ENCODE results near the gene ITIH1.

The ITIH1 gene

GRCh38 chr3:52817221-52817620, 39.8 kb downstream of the ITIH1 start:
- DNase-seq: no peak

DNA sequence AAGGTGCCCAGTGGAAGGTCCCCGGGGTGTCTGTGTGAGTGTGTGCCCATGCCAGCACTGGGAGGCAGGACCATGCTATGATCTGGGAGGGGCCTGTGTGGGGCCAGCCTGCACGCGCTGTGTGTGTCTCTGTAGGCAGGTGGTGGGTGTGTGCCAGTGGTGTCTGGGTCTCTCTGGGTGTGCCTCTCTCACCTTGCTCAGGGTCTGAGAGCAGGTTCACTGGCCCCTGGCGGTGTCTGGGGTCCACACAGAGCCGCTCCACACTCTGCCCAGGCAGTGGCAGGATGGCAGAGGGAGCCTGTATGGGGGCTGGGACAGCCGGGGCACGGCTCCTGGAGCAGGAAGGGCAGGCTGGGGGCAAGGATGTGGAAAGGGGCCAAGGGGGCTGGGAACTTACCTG, 40.5 kb downstream of the ITIH1 start:
- no peak for DNase-seq

DNA sequence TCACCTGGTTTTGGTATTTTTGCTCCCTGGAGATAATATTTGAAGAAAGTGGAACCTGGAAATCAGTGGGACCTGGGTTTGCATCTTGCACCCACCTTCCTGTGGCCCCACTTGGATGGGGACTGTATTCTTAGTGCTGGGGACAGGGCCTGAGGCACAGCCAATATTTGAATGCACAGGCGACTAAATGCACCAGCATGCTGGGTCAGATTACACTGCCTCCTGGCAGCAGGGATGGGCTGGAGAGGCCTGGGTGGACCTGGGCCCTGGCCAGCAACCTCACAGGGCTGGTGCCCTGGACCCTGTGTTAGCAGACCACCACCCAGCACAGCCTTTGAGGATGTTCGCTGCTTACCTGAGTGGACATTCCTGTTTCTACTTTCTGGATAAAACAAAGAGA, 42.5 kb downstream of the ITIH1 start:
- DNase-seq: no peak

DNA sequence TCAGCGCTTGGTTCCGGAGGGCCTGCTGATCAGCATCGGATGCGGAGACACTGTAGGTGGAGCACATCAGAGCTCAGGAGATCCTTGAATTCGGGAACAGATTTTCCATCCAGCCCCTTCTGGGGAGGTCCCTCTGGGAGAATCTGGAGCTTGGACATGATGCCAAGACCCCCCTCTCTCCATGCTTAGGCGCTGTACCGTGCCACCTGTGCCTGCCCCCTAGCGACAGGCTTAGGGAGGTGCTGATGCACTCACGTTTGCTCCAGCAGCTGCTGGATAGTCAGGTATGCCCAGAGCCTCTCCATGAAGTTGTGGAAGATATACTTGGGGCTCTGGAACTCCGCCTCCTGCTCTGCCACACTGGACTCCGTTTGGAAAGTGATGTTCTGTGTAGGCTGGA, 43.3 kb downstream of the ITIH1 start:
- no peak for DNase-seq

GRCh38 chr3:52822363-52822762, 45.0 kb downstream of the ITIH1 start:
- DNase-seq: no peak

GRCh38 chr3:52824037-52824436, 46.6 kb downstream of the ITIH1 start:
- DNase-seq: no peak

- no peak for DNase-seq
Measured at GRCh38 chr3:52827441-52827840, 50.0 kb downstream of the ITIH1 start.

GRCh38 chr3:52827866-52828376, 50.5 kb downstream of the ITIH1 start:
- DNase-seq: no peak

- DNase-seq: no peak
Measured at GRCh38 chr3:52829482-52829881, 52.1 kb downstream of the ITIH1 start.

GRCh38 chr3:52829906-52830463, 52.6 kb downstream of the ITIH1 start:
- no peak for DNase-seq

DNA sequence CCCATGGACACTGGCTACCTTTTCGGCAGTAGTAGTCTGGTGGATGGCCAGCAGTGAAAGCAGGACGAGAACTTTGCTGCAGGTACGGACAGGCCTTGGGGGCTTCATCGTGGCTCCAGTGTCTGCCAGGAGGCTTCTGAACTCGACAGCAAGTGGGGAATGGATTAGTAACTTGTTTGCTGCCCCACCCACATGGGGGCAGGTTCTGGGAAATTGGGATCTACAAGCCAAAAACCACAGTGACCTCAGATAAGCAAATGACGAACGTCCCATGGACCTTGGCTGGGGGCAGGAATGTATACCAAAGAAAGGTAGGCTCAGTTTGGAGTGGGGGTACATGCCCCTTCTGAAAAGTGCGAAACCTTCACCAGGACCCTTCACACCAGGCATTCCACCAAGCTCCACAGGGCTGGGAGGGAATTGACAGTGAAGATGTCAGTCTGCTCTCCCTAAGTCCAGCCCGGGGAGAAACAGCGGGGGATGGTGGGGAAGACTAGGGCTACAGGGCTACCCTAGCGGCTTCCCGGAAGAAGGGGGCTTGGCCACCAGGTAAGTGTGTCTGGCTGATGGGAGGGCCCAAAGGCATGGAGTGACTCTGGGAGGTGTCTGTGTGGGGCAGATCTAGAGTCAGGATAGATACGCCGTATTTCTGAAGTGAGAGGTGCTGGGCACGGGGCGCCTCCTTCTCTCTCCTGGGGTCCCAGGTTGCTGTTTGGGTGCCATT, 53.3 kb downstream of the ITIH1 start, which contains the start of gene ITIH4:
TSS of gene ITIH4 (minus strand) at position 138 of the 724 bp plus-strand sequence. CDS start at position 108, 30 bp downstream.
- no peak for DNase-seq

DNA sequence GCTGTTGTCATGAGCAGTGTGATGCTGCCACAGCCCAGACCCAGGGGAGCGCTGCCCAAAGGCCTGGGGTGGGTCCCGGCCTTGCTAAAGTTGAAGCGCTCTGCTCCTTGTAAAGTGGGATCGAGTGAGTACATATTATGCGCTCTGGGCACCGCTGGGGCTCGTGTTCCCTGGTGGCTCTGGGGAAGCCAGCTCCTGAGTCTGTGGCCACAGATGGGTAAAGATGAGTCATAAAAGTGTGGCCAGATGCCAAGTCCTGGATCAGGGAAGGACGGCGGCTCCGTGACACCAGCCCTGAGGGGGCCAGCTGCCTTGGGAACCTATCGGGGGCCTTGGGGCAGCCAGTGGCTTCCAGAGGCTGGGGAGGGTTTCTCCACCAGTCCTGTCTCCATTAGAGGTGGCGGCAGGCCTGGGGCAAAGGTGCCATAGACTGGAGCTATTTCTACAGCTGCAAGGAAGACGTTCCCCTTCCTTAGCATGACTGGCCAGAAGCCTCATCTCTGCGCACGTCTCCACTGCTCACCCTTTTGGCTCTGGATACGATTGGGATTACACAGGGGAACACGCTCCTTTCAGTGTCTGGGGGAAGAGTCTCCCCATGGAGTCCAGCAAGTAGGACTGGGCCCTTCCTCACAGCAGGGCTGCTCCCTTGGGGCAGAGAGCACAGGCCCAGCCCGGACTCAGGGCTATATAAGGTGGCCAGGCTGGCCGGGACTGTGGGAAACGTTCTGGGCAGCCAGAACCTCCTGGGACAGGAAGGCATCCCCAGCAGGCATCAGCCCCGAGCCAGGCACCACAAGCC, 54.3 kb downstream of the ITIH1 start:
- DNase-seq: no peak

GRCh38 chr3:52833202-52833601, 55.8 kb downstream of the ITIH1 start:
- no peak for DNase-seq

GRCh38 chr3:52834871-52835501, 57.6 kb downstream of the ITIH1 start, which contains the start of gene MUSTN1:
Gene MUSTN1, minus strand, starts transcription at chr3:52835019. Its CDS starts 71 bp downstream, at chr3:52834948.
- no peak for DNase-seq

GRCh38 chr3:52835766-52836470, 58.5 kb downstream of the ITIH1 start:
- no peak for DNase-seq

DNA sequence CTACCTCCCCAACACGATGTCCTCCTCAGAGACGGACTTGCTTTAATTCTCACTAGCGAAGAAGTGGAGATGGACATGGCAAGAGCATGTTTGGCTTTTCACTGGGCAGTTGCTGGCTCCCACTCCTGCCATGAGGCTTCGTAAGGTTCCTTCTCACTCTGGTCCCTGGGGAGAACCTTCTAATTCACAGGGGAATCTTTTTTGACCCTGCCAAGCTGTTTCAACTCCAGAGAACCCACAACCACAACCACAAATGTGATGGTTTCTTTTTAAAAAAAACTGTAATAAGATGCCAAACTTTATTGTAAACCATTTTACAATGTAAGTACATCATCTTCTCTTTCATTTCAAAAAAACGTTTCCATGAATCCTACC, 59.1 kb downstream of the ITIH1 start:
- DNase-seq: no peak

- no peak for DNase-seq
Measured at GRCh38 chr3:52836986-52837385, 59.6 kb downstream of the ITIH1 start.

DNA sequence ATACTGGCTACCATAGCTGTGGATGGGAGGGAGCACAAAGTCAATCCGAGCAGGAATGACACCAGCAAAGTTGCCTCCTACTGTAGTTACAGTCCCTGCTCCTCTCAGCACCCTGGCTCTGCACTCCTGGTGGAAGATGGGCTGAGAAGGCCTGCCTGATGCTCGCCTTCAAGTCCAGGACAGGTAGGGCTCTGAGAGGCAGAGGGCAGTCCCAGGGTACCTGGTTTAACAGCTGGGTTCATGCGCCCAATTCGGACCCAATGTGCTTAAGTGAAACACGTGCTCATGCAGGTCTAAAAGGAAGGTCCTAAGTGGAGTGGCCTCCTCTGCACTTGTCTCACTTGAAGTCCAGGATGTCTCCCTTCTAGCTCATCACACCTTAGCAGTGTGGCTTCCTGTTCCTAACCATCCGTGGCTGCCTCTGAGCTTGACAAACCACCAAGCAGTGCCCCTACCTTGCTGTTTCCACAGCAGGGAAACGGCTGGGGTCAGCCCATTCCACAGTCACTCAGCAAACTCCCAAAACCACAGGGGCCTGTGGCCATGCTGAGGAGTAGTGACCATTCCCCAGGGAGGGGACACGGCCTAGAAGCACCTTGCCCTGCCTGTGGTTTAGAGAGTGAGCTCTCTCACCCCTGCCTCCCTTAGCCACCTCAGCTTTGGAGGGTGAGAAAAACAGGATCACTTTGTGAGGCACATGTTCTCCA, 61.3 kb downstream of the ITIH1 start:
- no peak for DNase-seq

- DNase-seq: no peak
Measured at GRCh38 chr3:52839268-52839575, 61.8 kb downstream of the ITIH1 start.

DNA sequence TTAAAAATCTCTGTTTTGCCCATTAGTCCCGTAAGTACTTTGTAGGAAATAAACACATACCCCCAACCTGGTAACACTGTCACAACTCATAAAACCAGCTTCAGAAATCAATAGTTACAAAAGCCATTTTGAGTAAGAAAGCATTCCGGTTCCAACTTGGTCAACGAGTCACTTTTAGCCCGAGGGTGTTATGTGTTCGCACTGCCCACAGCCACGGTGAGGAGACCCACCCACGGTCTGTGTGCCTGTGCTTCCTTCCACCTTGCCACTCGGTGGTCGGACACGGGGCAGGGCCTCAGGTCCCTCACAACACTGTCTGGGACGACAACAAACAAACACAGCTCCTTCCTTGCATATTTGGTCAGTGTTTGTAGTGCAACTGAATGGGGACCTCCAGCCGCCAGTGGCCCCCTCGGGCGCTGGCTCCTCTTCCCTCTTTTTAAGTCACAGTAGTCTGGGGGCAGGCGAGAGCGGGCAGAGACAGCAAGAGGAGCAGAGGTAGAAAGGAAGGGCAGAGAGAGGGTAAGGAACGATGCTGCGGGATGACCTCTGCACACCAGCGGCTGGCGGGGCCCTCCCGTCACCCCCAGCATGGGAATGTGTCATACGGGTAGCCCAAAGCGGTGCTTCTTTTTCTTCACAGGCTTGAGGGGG, 62.6 kb downstream of the ITIH1 start:
- DNase-seq: no peak

GRCh38 chr3:52841211-52841980, 64.0 kb downstream of the ITIH1 start:
- DNase-seq: no peak
